Measurements from ENCODE around the gene DHCR7.
"Not testable (repeated sequence)": the region's sequence is repeated elsewhere in the genome, so short reads cannot be mapped to it uniquely, and the experiment has no call there.

DHCR7 gene

GRCh38 chr11:71437879-71438278, 10.3 kb downstream of the DHCR7 start:
- no peak for DNase-seq (ENCODE audit: low spot score)

- DNase-seq (ENCODE audit: low spot score): no peak
These were observed 10.8 kb downstream of the DHCR7 start for GRCh38 chr11:71437399-71437798.

- no peak for DNase-seq (ENCODE audit: low spot score)
These were observed 11.3 kb downstream of the DHCR7 start for GRCh38 chr11:71436861-71437260.

- DNase-seq (ENCODE audit: low spot score): no peak
These were observed 12.8 kb downstream of the DHCR7 start for GRCh38 chr11:71435278-71435951.

GRCh38 chr11:71434576-71435130, 13.5 kb downstream of the DHCR7 start:
- DNase-seq (ENCODE audit: low spot score): no peak

GRCh38 chr11:71433648-71434450, 14.3 kb downstream of the DHCR7 start:
- no peak for DNase-seq (ENCODE audit: low spot score)

- no peak for DNase-seq (ENCODE audit: low spot score)
These were observed 15.2 kb downstream of the DHCR7 start for GRCh38 chr11:71432761-71433647.

- DNase-seq (ENCODE audit: low spot score): no peak
These were observed 16.9 kb downstream of the DHCR7 start for GRCh38 chr11:71431271-71431670.

- DNase-seq (ENCODE audit: low spot score): no peak
These were observed 18.0 kb downstream of the DHCR7 start for GRCh38 chr11:71430166-71430565.

- no peak for DNase-seq (ENCODE audit: low spot score)
These were observed 18.5 kb downstream of the DHCR7 start for GRCh38 chr11:71429701-71430100.

GRCh38 chr11:71428861-71429435, 19.2 kb downstream of the DHCR7 start:
- DNase-seq (ENCODE audit: low spot score): no peak

- no peak for DNase-seq (ENCODE audit: low spot score)
These were observed 21.8 kb downstream of the DHCR7 start for GRCh38 chr11:71426413-71426812.

- DNase-seq (ENCODE audit: low spot score): no peak
These were observed 22.3 kb downstream of the DHCR7 start for GRCh38 chr11:71425860-71426259.

- DNase-seq (ENCODE audit: low spot score): no peak
These were observed 22.8 kb downstream of the DHCR7 start for GRCh38 chr11:71425409-71425808.

GRCh38 chr11:71423181-71423790, 24.9 kb downstream of the DHCR7 start:
- no peak for DNase-seq (ENCODE audit: low spot score)

- not testable (repeated sequence) for DNase-seq (ENCODE audit: low spot score)
These were observed 25.9 kb downstream of the DHCR7 start for GRCh38 chr11:71422318-71422717.

- DNase-seq (ENCODE audit: low spot score): no peak
These were observed 26.7 kb downstream of the DHCR7 start for GRCh38 chr11:71421392-71421950.

GRCh38 chr11:71420455-71421241, 27.5 kb downstream of the DHCR7 start:
- no peak for DNase-seq (ENCODE audit: low spot score)

GRCh38 chr11:71418643-71419042, 29.6 kb downstream of the DHCR7 start:
- no peak for DNase-seq (ENCODE audit: low spot score)

GRCh38 chr11:71414645-71415044, 33.5 kb downstream of the DHCR7 start:
- no peak for DNase-seq (ENCODE audit: low spot score)

Measured in CD4-positive, alpha-beta T cell treated with Interleukin-6 at 100 ng/mL for 8 hours (primary cell).